Activated CD4-positive, alpha-beta T cell treated with anti-CD3 and anti-CD28 coated beads for 1 hour (primary cell): ENCODE measurements around the gene TOMM7.

Source experiments
- DNase-seq: peaks from one replicate; pipeline ENCODE4 v3.0.0-alpha.2; 2020

Gene TOMM7

GRCh38 chr7:22822486-22823141, at the start of gene TOMM7:
TSS of gene TOMM7 (minus strand) at chr7:22822849. CDS start at chr7:22822779, 70 bp downstream.
- DNase-seq, result peak; percentile 83

DNA sequence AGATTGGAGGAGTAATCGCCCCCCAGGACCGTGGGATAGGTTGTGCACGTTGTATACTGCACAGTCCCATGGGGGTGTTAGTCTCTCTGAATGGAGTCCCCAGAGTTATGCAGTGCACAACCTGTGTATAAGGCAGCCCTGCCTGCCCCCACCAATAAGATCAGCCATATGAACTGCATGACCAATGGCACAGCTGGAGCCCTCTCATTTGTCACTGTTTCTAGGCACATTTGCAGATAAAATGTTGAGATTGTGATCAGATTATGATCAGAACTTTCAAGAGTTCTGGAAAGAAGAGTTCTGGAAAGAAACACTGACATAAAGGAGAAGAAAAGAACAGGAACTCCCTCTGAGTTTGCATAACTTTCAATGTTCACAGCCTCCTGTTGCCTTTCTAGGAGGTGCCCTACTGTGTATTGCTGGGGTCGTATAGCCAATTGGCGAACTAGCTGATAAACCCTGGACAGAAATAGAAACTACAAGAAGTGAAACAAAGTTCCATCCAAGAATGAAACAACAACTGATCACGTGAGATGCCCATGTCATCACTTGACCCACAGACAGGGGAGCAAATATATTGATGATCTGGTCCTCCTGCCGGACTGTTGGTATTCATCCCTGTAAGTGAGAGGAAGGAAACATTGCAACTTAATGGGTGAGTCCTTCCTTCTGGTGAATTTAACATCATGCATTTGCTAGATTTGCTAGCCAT, 49.6 kb upstream of the TOMM7 start:
- DNase-seq, result no peak

- DNase-seq, result no peak
Observed at GRCh38 chr7:22871661-22872060, 49.0 kb upstream of the TOMM7 start.

- no peak for DNase-seq
Observed at GRCh38 chr7:22868509-22868908, 45.9 kb upstream of the TOMM7 start.

DNA sequence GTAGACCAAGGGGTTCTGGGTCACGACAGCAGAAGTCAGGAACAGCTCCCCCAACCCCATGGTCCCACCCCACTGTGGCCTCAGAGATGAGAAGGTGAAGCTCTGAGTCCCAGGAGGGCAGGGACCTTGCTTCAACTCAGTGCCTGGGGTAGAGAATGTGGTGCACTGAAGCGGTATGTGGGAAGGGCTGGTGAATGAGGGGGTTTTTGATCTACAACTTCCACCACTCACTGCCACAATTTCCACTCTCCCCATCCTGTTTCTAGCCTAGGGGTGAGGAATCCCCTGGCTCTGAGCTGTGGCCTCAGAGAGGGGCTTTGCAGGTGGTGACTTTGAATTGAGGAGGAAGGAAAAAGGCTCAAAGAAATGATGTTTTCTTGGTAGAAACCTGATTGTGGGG, 44.9 kb upstream of the TOMM7 start:
- DNase-seq, result no peak

- no peak for DNase-seq
Observed at GRCh38 chr7:22867003-22867402, 44.4 kb upstream of the TOMM7 start.

DNA sequence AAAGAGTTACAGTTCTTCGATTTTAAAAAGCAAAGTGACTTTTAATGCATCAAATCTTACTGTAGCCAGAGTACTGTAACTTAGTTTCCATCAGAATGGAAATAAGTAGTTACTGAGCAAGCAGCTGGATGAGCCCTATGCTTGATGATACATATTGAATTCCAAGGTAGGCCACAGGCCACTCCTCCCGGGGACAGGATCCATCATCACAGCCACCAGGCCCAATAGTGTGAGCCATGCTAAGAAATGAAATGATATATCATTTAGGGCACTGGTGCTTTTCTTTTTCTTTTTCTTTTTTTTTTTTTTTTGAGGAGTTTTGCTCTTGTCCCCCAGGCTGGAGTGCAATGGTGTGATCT, 42.9 kb upstream of the TOMM7 start:
- DNase-seq, result no peak

- DNase-seq, result no peak
Observed at GRCh38 chr7:22864855-22865601, 42.4 kb upstream of the TOMM7 start.

GRCh38 chr7:22864301-22864700, 41.7 kb upstream of the TOMM7 start:
- DNase-seq, result no peak

DNA sequence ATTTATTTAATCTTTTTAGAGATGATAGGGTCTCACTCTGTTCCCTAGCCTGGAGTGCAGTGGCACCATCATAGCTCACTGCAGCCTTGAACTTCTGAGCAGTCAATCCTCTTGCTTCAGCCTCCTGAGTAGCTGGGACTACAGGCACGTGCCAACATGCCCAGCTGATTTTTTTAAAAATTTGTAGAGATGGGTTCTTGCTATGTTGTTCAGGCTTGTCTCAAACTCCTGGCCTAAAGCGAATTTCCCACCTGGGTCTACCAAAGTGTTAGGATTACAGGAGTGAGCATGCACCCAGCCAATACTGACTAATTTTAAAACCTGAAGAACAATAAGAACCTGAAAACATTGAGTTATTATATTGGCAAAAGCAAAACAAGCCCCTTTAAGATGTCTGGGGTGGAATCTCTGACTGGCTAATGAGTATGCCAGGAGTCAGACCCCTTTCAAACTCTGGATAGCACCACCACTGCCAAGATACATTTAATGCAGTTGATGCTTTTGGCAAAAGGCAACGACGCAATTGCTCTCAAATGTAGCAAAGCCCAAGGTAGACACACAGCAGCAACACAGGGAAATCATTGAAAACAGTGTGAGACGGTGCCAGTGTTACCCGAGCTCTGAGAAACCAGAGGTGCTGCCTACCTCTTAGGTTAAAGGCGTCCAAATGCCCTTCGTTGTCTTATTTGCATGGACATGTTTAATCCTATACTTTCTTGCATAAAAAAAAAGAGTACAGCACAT, 40.7 kb upstream of the TOMM7 start:
- no peak for DNase-seq

GRCh38 chr7:22861576-22861975, 38.9 kb upstream of the TOMM7 start:
- no peak for DNase-seq

DNA sequence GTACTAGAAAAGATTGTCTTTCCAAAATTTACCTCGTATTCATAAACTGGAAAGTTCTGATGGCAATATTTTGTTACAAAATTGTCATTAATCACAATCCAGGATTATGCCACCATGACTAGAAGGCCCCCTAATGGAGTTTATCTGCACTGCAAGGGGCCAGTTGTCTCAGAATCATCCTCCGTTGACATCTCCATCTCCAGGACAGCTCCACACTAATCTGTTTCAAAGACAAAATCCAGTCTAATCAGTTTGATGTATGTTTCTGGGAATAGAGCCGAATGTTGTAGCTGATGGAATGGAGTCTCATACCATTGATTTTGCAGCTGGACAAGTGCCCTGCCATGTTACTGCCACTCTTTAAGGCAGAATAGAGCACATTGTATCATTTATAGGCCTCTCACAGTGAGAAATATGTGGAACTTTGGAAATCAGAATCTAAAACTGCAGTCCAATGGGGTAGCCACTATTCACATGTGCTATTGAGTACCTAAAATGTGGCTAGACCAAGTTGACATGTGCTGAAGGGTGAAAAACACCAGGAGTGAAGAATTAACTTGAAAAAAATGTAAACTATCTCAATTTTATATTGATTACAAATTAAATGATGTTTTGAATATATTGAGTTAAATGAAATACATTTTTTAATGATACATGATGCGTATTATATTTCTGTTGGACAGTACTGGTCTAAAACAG, 38.3 kb upstream of the TOMM7 start:
- DNase-seq, result no peak

DNA sequence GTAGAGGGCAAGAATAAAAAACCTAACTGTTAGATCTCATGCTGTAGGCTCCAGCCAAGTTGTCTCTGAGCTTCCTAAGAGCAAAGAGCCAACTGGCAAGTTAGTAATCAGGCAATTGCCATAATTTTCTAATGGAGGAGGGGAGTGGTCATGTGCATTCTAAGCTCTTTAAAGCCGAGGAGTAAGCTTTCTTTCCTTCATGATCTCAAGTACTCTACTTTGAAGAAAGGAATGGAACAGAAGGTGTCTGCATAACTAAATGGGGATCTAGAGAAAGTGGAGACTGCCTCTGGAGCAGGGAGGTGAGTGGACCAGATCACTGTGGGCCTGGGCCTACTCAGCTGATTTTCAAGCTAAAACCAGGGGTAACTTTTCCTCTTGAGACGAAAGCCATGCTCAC, 37.7 kb upstream of the TOMM7 start:
- DNase-seq, result no peak

GRCh38 chr7:22859641-22860290, 37.1 kb upstream of the TOMM7 start:
- DNase-seq, result no peak

DNA sequence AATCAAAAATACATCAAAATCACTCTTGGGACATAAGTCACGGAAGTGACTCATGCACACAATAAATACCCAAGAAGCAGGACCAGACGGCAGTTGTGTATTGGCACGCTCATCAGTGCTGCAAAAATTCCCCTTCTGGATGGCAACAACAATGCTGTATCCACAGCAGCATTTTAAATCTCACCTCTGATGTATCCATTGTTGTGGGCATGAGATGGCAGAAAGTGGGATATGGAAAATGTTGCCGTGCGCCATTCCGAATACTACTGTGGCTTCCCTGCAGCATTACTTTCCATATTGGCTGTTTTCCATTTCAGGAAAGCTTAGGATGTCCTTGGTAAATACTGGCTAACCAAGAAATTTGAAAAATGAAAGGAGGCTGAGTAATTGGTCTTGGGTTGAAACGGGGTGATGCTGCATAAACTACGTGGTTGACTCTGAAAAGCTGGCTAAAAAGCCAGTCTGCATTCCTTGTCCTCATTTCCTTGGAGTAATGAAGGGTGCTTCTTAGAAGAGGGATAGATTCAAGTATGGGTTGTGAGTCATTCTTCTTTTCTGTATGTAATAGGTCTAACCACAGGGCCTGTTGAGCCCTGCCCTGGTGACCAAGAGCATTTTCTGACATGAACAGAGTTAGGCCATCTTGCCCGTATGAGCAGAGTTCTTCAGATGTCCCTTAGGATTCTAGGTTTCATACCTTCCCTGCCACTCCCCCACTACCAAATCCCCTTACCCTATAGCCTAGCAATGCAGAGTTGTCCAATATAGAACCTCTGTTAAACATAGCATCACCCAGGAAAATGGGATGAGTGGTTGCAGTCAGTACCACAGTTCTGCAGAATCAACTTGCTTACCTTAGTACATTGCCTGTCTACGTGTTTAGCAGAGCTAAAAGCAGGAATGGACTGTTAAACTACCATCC, 36.3 kb upstream of the TOMM7 start:
- DNase-seq, result no peak

DNA sequence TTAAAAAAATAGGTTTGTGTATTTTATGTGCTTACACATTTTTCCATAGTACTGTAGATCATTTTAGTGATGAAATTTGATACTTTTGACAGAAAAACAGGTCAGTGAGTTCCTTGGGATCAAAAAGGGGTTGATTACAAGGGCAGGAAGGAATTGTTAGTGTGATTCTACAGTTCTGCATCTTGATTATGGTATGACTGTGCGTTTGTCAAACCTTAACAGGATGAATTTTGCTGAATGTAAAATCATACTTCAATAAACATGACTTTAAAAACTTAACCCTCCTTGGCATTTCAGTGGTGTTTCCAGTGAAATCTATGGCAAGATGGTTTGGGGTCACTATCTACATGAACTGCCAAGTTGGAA, 35.6 kb upstream of the TOMM7 start:
- DNase-seq, result no peak

DNA sequence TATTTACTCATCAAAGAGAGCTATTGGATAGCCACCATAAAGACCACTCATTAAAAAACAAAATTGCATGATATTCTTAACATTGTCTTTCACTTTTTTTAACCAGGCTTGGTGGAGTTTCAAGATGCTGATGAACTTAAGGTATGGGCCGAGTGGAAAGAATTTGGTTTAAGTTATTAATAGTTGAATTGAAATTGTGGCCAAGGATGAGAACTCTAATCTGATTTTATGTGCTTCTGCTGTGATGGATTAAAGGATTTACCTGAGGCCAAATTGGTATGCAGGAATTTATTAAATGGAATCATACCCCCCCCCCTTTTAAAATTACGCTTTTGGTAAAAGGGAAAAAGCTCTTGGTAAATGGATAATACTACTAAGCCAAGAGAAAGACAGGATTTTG, 33.8 kb upstream of the TOMM7 start:
- DNase-seq, result no peak

DNA sequence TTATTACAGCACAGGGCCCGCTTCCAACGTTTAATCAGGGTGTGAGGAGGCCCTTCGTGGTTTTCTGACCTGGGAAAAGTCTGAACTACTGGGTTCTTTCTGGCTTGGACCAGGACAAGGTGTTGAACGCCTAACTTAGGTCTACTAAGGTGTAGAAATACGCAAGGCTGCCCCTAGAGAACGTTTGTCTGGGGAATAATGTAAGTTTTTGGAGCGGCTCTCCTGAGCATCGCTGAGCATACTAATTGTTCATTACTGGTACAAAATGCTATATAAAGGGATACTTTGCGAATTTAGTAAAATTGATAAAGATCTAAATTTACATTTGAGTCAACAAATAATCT, 32.4 kb upstream of the TOMM7 start:
- no peak for DNase-seq

GRCh38 chr7:22854158-22855048, 31.8 kb upstream of the TOMM7 start:
- DNase-seq, result peak; percentile 60

DNA sequence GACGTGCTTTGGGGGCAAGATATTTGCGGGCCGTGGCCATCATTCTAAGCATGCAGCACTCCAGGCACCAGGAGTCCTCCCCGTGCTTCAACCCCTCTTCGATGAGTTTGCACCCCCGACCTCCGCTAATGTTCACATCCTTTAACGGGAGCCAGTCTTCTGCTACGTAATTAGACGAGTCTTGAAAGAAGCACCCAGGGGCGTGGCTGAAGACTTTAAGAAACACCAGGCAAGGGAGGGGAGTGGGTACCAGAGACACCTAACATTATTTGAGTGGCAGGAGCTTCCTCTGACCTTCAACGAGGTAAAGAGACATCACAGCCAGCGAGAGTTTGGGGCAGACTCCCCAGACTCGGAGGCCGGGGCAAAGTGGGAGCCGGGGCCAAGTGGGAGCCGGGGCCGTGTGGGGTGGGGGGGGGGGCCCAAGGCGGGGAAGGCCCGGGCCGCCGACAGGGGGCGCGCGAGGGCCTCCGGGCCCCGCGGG, 31.1 kb upstream of the TOMM7 start:
- DNase-seq, result peak; percentile 35
